Ovary (tissue), 9 donors: ENCODE data around the gene CTPS1. TPM values are rescaled to one million over a fixed set of nuclear protein-coding genes. Genes with fewer than 3 reads are reported as not detected.

Experiments used
- DNase-seq, 5 donors: peaks; one replicate each; pipeline ENCODE4 v3.0.0-alpha.2; 2019 to 2020
- H3K27ac ChIP-seq, 2 donors: fragments of 200-600 bp; one replicate each; pipeline versions ENCODE4 v1.5.1 to v1.8.0; 2019 to 2022
- H3K27me3 ChIP-seq: fragments of 200-600 bp; one replicate; pipeline ENCODE4 v1.8.0; 2022
- H3K36me3 ChIP-seq: fragments of 200-600 bp; sonication (generic); one replicate; pipeline ENCODE4 v1.5.1; 2019
- H3K4me1 ChIP-seq: one replicate; pipeline ENCODE4 v1.8.1; 2013; ENCODE audit warnings: mild to moderate bottlenecking, moderate library complexity; ENCODE audit not compliant: insufficient read depth
- H3K4me3 ChIP-seq: fragments of 200-600 bp; sonication (generic); one replicate; pipeline ENCODE4 v1.5.1; 2017
- H3K9me3 ChIP-seq, 2 donors: fragments of 200-600 bp in 1 of 2; sonication (generic) in 1 of 2; one replicate each; pipeline versions ENCODE4 v1.5.1 to v1.8.1; 2013 to 2019; ENCODE audit warnings: mild to moderate bottlenecking in 1 of 2, moderate library complexity in 1 of 2
- CTCF ChIP-seq, 3 donors: fragments of 450-650 bp in 2 of 3; fragments of 200-600 bp in 1 of 3; IDR thresholded peaks; one replicate each; pipeline versions ENCODE4 v1.5.1 to v1.8.0; 2016 to 2022; ENCODE audit warnings: antibody characterized with exemption in 3 of 3, mild to moderate bottlenecking in 1 of 3
- EP300 ChIP-seq: sonication (generic); formaldehyde crosslinking; IDR thresholded peaks from one replicate; pipeline ENCODE4 v1.6.1; 2017; ENCODE audit warnings: antibody characterized with exemption
- POLR2A ChIP-seq: fragments of 450-650 bp; IDR thresholded peaks from one replicate; pipeline ENCODE4 v1.6.1; 2017; ENCODE audit warnings: antibody characterized with exemption, mild to moderate bottlenecking, moderate library complexity
- WGBS, 3 donors: extraction: QIAGEN DNeasy Blood & Tissue Kit in 1 of 3; methylation state at CpG; one replicate each; pipeline versions ENCODE4 v1.1.5 to v1.1.7; 2013 to 2017; 5-methylcytosine and 5-hydroxymethylcytosine counted together
- intact Hi-C, 4 donors: fragments of 100-400 bp; cut with DNase I; formaldehyde crosslinking; loops; one replicate each; pipeline versions ENCODE4 v1.11.0 to v1.15.1; 2022 to 2023
- polyA plus RNA-seq, 2 donors: library from polyadenylated mRNA; stranded (reverse); fragments of 200-250 nt in 1 of 2; fragments of 350-450 nt in 1 of 2; fragmentation: Illumina TruSeq in 1 of 2; extraction: RNeasy Lipid Tissue Mini Kit (QIAGEN cat#74804) in 1 of 2; gene quantifications; one replicate each; pipeline ENCODE4 v1.2.3, GENCODE V29; 2013 to 2014
- total RNA-seq, 7 donors: library from RNA; depleted of rRNA in 2 of 7; stranded (reverse); fragments of >200 nt in 2 of 7; fragmentation: NEBNext Ultra II Directional in 3 of 7; extraction: Animal tissue kit (Norgen Biotek cat#: 25700) in 3 of 7; gene quantifications; one replicate each; pipeline versions ENCODE4 v1.1.0 to v1.2.4, GENCODE V29; 2016 to 2023
- donor health status: DM: no; HTN: no; CAD: no; lungs with moderate emphysema.
- donor health status: DM: no; HTN: no; CAD: no.
- donor health status: Bipolar disorder and iron deficiency.
- donor health status: DM: yes; HTN: yes; CAD: no.
- donor health status: DM: no; HTN: no; CAD: no.
- donor health status: DM: yes; HTN: yes; CAD: no.

The CTPS1 gene
- total and polyA plus RNA-seq, 9 donors, result 5.9 to 34.3 (median 22.6) TPM

- Histone ChIP-seq H3K9me3 (no peaks in the 10 kb centered on the region), H3K27ac (peak overlapping the region in 1 of 2 donors; percentile 16), H3K27me3 (no peaks in the 10 kb centered on the region), H3K4me1 (peaks cover 4% of the 10 kb centered on the region), H3K4me3 (no peak overlapping the region), H3K36me3 (no peaks in the 10 kb centered on the region)
- peak; percentile 90 to 97 (median 94) for DNase-seq
- intact Hi-C loops, result loop anchor here in 1 of 4 donors (5.0 kb wide), 1 partner anchor 151 kb away; no protein-coding TSS in a partner anchor
- TF ChIP-seq EP300 (no peak), CTCF (IDR thresholded peaks at IDR 0.05) (peak; percentile 38 to 81 (median 73))
- 12 to 13% (median 12%) methylated on average over 11 of the region's 11 CpGs for WGBS, 3 donors
Observed at GRCh38 chr1:41003640-41004220, 24.2 kb downstream of the CTPS1 start.

- Histone ChIP-seq H3K27me3 (no peaks in the 10 kb centered on the region), H3K27ac (no peak overlapping the region), H3K4me3 (no peak overlapping the region), H3K4me1 (peaks cover 4% of the 10 kb centered on the region), H3K9me3 (no peaks in the 10 kb centered on the region), H3K36me3 (no peaks in the 10 kb centered on the region)
- TF ChIP-seq EP300, result no peak
- TF ChIP-seq CTCF (IDR thresholded peaks at IDR 0.05), result no peak
- no peak for TF ChIP-seq POLR2A
- intact Hi-C loops, result no loop called here
- 69 to 75% (median 75%) methylated on average over 5 of the region's 5 CpGs for WGBS, 3 donors
- DNase-seq, result no peak
Observed at GRCh38 chr1:41005876-41006275, 26.4 kb downstream of the CTPS1 start.

GRCh38 chr1:41006942-41007865 is 27.7 kb downstream of the CTPS1 start:
- Histone ChIP-seq H3K9me3 (no peaks in the 10 kb centered on the region), H3K27ac (no peak overlapping the region), H3K4me3 (no peak overlapping the region), H3K4me1 (peaks cover 4% of the 10 kb centered on the region), H3K27me3 (no peaks in the 10 kb centered on the region), H3K36me3 (no peaks in the 10 kb centered on the region)
- no peak for TF ChIP-seq EP300
- no peak for TF ChIP-seq CTCF (IDR thresholded peaks at IDR 0.05)
- no peak for TF ChIP-seq POLR2A
- no peak for DNase-seq
- intact Hi-C loops, result no loop called here
- 92 to 94% (median 92%) methylated on average over 19 of the region's 19 CpGs for WGBS, 3 donors

GRCh38 chr1:41009466-41009865 is 30.0 kb downstream of the CTPS1 start:
- H3K4me1 ChIP-seq, result no peaks in the 10 kb centered on the region
- intact Hi-C loops, result no loop called here
- no peak overlapping the region for H3K27ac ChIP-seq
- H3K36me3 ChIP-seq, result no peaks in the 10 kb centered on the region
- no peaks in the 10 kb centered on the region for H3K27me3 ChIP-seq
- H3K9me3 ChIP-seq, result no peaks in the 10 kb centered on the region
- no peak for DNase-seq
- TF ChIP-seq POLR2A (no peak), CTCF (IDR thresholded peaks at IDR 0.05) (no peak), EP300 (no peak)
- no peak overlapping the region for H3K4me3 ChIP-seq
- 92 to 94% (median 94%) methylated on average over 8 of the region's 8 CpGs for WGBS, 3 donors
